IMR-90 (cell line): Measurements from ENCODE around the gene EPHX1. TPM values are rescaled to one million over a fixed set of nuclear protein-coding genes. Genes with fewer than 3 reads are reported as not detected.

Experiments used
- ATAC-seq: fragments of 200-7000 bp; cut with Tn5 transposase; 2 replicates; pipeline ENCODE4 v1.9.1; 2020; ENCODE audit warnings: low read depth, mild to moderate bottlenecking, moderate library complexity
- BruUV-seq: library from RNA; stranded (reverse); fragments of 400-500 nt; replicated peaks from 2 replicates; lab custom pipeline; 2021; lab: Mats Ljungman, UMichigan
- CTCF ChIA-PET: fragments of 300-600 bp; formaldehyde crosslinking; extraction: SDS; loops from one replicate; lab custom pipeline; 2021; ENCODE audit warnings: antibody characterized with exemption; lab: Yijun Ruan, JAX
- POLR2A ChIA-PET: fragments of 300-600 bp; sonication (Branson Sonifier 250); formaldehyde crosslinking; loops from one replicate; lab custom pipeline; 2022; ENCODE audit warnings: antibody characterized with exemption; ENCODE audit not compliant: unreplicated experiment; lab: Charles Lee
- DNase-seq: peaks from one replicate; pipeline ENCODE4 v3.0.0; 2013
- H2AFZ ChIP-seq: replicated peaks from 2 replicates; pipeline ENCODE3; 2013; ENCODE audit warnings: low read length, mild to moderate bottlenecking; ENCODE audit not compliant: poor library complexity
- H2AK5ac ChIP-seq: 2 replicates; pipeline ENCODE4 v1.6.1; 2013; ENCODE audit warnings: low read depth, low read length, inconsistent platforms
- H2AK9ac ChIP-seq: replicated peaks from 2 replicates; pipeline ENCODE3; 2013; ENCODE audit warnings: mild to moderate bottlenecking, low read depth, low read length, moderate library complexity; ENCODE audit not compliant: poor library complexity
- H2BK120ac ChIP-seq: 2 replicates; pipeline ENCODE4 v1.6.1; 2013; ENCODE audit warnings: low read depth, low read length, inconsistent platforms
- H2BK15ac ChIP-seq: 3 replicates; pipeline ENCODE4 v1.6.1; 2013; ENCODE audit warnings: low read depth, low read length, inconsistent platforms
- H2BK20ac ChIP-seq: 2 replicates; pipeline ENCODE4 v1.6.1; 2013; ENCODE audit warnings: low read depth, mild to moderate bottlenecking, inconsistent platforms, low read length, moderate library complexity
- H2BK5ac ChIP-seq: 2 replicates; pipeline ENCODE4 v1.6.1; 2013; ENCODE audit warnings: mild to moderate bottlenecking, low read depth, low read length, inconsistent platforms; ENCODE audit not compliant: poor library complexity, severe bottlenecking
- H3K14ac ChIP-seq: replicated peaks from 2 replicates; pipeline ENCODE4 v1.6.1; 2013; ENCODE audit warnings: low read depth, low read length, inconsistent platforms
- H3K18ac ChIP-seq: 2 replicates; pipeline ENCODE4 v1.6.1; 2013; ENCODE audit warnings: low read depth, low read length, control low read depth
- H3K23ac ChIP-seq: 2 replicates; pipeline ENCODE4 v1.6.1; 2013; ENCODE audit warnings: low read depth, low read length, inconsistent platforms
- H3K27ac ChIP-seq: 2 replicates; pipeline ENCODE4 v1.5.1; 2013; ENCODE audit warnings: mild to moderate bottlenecking, control low read depth, low read length; ENCODE audit not compliant: insufficient read depth
- H3K27me3 ChIP-seq: 2 replicates; pipeline ENCODE4 v1.6.1; 2013; ENCODE audit warnings: low read length; ENCODE audit not compliant: control insufficient read depth, insufficient read depth
- H3K36me3 ChIP-seq: 2 replicates; pipeline ENCODE4 v1.6.1; 2013; ENCODE audit warnings: low read length, mixed read lengths; ENCODE audit not compliant: control insufficient read depth, insufficient read depth
- H3K4ac ChIP-seq: 2 replicates; pipeline ENCODE4 v1.6.1; 2013; ENCODE audit warnings: low read depth, low read length, inconsistent platforms
- H3K4me1 ChIP-seq: 2 replicates; pipeline ENCODE4 v1.6.1; 2013; ENCODE audit warnings: low read length, mixed read lengths; ENCODE audit not compliant: control insufficient read depth, insufficient read depth
- H3K4me2 ChIP-seq: 2 replicates; pipeline ENCODE4 v1.6.1; 2013; ENCODE audit warnings: low read depth, mild to moderate bottlenecking, control low read depth, low read length, moderate library complexity
- H3K4me3 ChIP-seq: 2 replicates; pipeline ENCODE4 v1.5.1; 2013; ENCODE audit warnings: low read depth, mild to moderate bottlenecking, control low read depth, low read length, moderate library complexity; ENCODE audit not compliant: insufficient read depth
- H3K56ac ChIP-seq: 2 replicates; pipeline ENCODE4 v1.6.1; 2013; ENCODE audit warnings: low read length, inconsistent platforms; ENCODE audit not compliant: insufficient read depth; ENCODE audit errors: extremely low read depth
- H3K79me1 ChIP-seq, 2 experiments: 2 replicates each; pipeline ENCODE4 v1.6.1; 2013; ENCODE audit warnings: low read length in 2 of 2, inconsistent platforms in 1 of 2, low read depth in 1 of 2
- H3K9ac ChIP-seq: 2 replicates; pipeline ENCODE4 v1.6.1; 2013; ENCODE audit warnings: low read depth, low read length, control low read depth
- H3K9me1 ChIP-seq: 2 replicates; pipeline ENCODE4 v1.6.1; 2013; ENCODE audit warnings: low read length, inconsistent platforms; ENCODE audit not compliant: insufficient read depth
- H3K9me3 ChIP-seq: 2 replicates; pipeline ENCODE4 v1.6.1; 2013; ENCODE audit warnings: low read length; ENCODE audit not compliant: control insufficient read depth, insufficient read depth
- H4K20me1 ChIP-seq: 2 replicates; pipeline ENCODE4 v1.6.1; 2013; ENCODE audit warnings: low read length, inconsistent platforms; ENCODE audit not compliant: insufficient read depth
- H4K5ac ChIP-seq: 2 replicates; pipeline ENCODE4 v1.6.1; 2013; ENCODE audit warnings: mild to moderate bottlenecking, low read depth, low read length, control low read depth
- H4K8ac ChIP-seq, 2 experiments: 2 replicates each; pipeline ENCODE4 v1.6.1; 2013; ENCODE audit warnings: low read depth in 2 of 2, low read length in 2 of 2, control low read depth in 1 of 2, inconsistent platforms in 1 of 2
- H4K91ac ChIP-seq: 2 replicates; pipeline ENCODE4 v1.6.1; 2013; ENCODE audit warnings: low read depth, low read length, inconsistent platforms; ENCODE audit not compliant: insufficient read depth
- BHLHE40 ChIP-seq: fragments of 150-350 bp; IDR thresholded peaks from 2 replicates; pipeline ENCODE4 v1.6.1; 2016; ENCODE audit warnings: mild to moderate bottlenecking, low read depth, low read length
- CEBPB ChIP-seq: IDR thresholded peaks from 2 replicates; pipeline ENCODE4 v1.6.1; 2012; ENCODE audit warnings: low read depth, low read length, improper control_type of control experiment
- CHD1 ChIP-seq: IDR thresholded peaks from 2 replicates; pipeline ENCODE4 v1.6.1; 2012; ENCODE audit warnings: low read depth, low read length, improper control_type of control experiment
- CTCF ChIP-seq: conservative IDR thresholded peaks from 2 replicates; pipeline ENCODE4 v1.5.1; 2012; ENCODE audit warnings: mild to moderate bottlenecking, low read depth, low read length, improper control_type of control experiment
- FOS ChIP-seq: fragments of 150-350 bp; IDR thresholded peaks from 2 replicates; pipeline ENCODE4 v1.6.1; 2016; ENCODE audit warnings: low read depth, low read length
- MAFK ChIP-seq: IDR thresholded peaks from 2 replicates; pipeline ENCODE4 v1.6.1; 2012; ENCODE audit warnings: low read depth, low read length, improper control_type of control experiment
- MAZ ChIP-seq: IDR thresholded peaks from 2 replicates; pipeline ENCODE4 v1.6.1; 2012; ENCODE audit warnings: low read depth, mild to moderate bottlenecking, low read length, improper control_type of control experiment, moderate library complexity, borderline replicate concordance
- MXI1 ChIP-seq: IDR thresholded peaks from 2 replicates; pipeline ENCODE4 v1.6.1; 2012; ENCODE audit warnings: low read depth, mild to moderate bottlenecking, low read length, moderate library complexity, borderline replicate concordance
- NFE2L2 ChIP-seq: fragments of 150-350 bp; IDR thresholded peaks from 2 replicates; pipeline ENCODE4 v1.6.1; 2016; ENCODE audit warnings: low read depth, mild to moderate bottlenecking, low read length
- POLR2A ChIP-seq: IDR thresholded peaks from 2 replicates; pipeline ENCODE4 v1.6.1; 2012; ENCODE audit warnings: mild to moderate bottlenecking, low read depth, low read length
- RAD21 ChIP-seq: IDR thresholded peaks from 2 replicates; pipeline ENCODE4 v1.6.1; 2012; ENCODE audit warnings: low read length, improper control_type of control experiment
- RCOR1 ChIP-seq: IDR thresholded peaks from 2 replicates; pipeline ENCODE4 v1.6.1; 2012; ENCODE audit warnings: mild to moderate bottlenecking, low read length, improper control_type of control experiment; ENCODE audit not compliant: insufficient replicate concordance
- RFX5 ChIP-seq: IDR thresholded peaks from 2 replicates; pipeline ENCODE4 v1.8.0; 2012; ENCODE audit warnings: low read depth, mild to moderate bottlenecking, low read length, moderate library complexity
- SMC3 ChIP-seq: fragments of 150-350 bp; IDR thresholded peaks from 2 replicates; pipeline ENCODE4 v1.6.1; 2016; ENCODE audit warnings: low read depth, mild to moderate bottlenecking, antibody characterized with exemption, low read length, moderate library complexity
- USF2 ChIP-seq: fragments of 150-350 bp; IDR thresholded peaks from 2 replicates; pipeline ENCODE4 v1.6.1; 2017; ENCODE audit warnings: mild to moderate bottlenecking, antibody characterized with exemption, low read length, low read depth
- WGBS, 2 experiments: methylation state at CpG; one replicate each; pipeline versions ENCODE4 v1.1.5 to v1.1.7; 2013; ENCODE audit warnings: missing lambda C conversion rate in 2 of 2; ENCODE audit not compliant: insufficient read length in 1 of 2; ENCODE audit errors: extremely low coverage in 2 of 2; 5-methylcytosine and 5-hydroxymethylcytosine counted together
- dilution Hi-C: fragments of 300-500 bp; cut with HindIII; formaldehyde crosslinking; loops from one replicate; pipeline ENCODE4 v1.14.3; 2018; ENCODE audit warnings: low sequenced_read_pairs; ENCODE audit not compliant: unreplicated experiment
- in situ Hi-C: fragments of 300-500 bp; cut with MboI; formaldehyde crosslinking; loops from 3 replicates; pipeline ENCODE4 v1.14.3; 2019; ENCODE audit warnings: low sequenced_read_pairs, inconsistent platforms, mixed read lengths
- intact Hi-C: fragments of 100-400 bp; cut with micrococcal nuclease; formaldehyde crosslinking; loops from 2 replicates; pipeline ENCODE4 v1.10.0; 2022
- polyA plus RNA-seq, 3 experiments: library from polyadenylated mRNA; depleted of rRNA; stranded (reverse); fragments of >200 nt; gene quantifications; 2 replicates each; pipeline ENCODE4 v1.2.3, GENCODE V29; 2012; ENCODE audit warnings: low replicate concordance in 1 of 3
- total RNA-seq: library from RNA; depleted of rRNA; stranded (reverse); fragments of >200 nt; gene quantifications from 2 replicates; pipeline ENCODE4 v1.2.3, GENCODE V29; 2012
- TF ChIP-seq, protein P1 (sequence below): fragments of 150-350 bp; IDR thresholded peaks from 2 replicates; pipeline ENCODE4 v1.6.1; 2016; ENCODE audit warnings: low read depth, mild to moderate bottlenecking, low read length, moderate library complexity, borderline replicate concordance

Gene EPHX1
- total and polyA plus RNA-seq, 2 of the 4 experiments (the other 2 are of a cell fraction) = 20.3 to 46.3 TPM

- BruUV-seq = no TSS peak
- CTCF ChIA-PET = interaction anchor here (0.5 kb wide), 1 partner anchor 314 kb away, joined by 4 read pairs; no protein-coding TSS in a partner anchor
Observed at GRCh38 chr1:225828706-225829345, 18.9 kb downstream of the EPHX1 start.

More at GRCh38 chr1:225828706-225829345, 18.9 kb downstream of the EPHX1 start:
- ATAC-seq = no peak
- H2BK120ac ChIP-seq = no peak overlapping the region
- H3K23ac ChIP-seq = no peak overlapping the region
- no peak overlapping the region for H4K91ac ChIP-seq
- POLR2A ChIA-PET = no interaction called here
- in situ Hi-C loops = no loop called here
- no peak for TF ChIP-seq MXI1
- no peak for TF ChIP-seq RAD21
- no peak for TF ChIP-seq MAZ
- TF ChIP-seq CHD1 = no peak
- TF ChIP-seq MAFK = no peak
- TF ChIP-seq POLR2A = no peak
- TF ChIP-seq FOS = no peak
- no peak for TF ChIP-seq BHLHE40
- no peak for TF ChIP-seq RFX5
- no peak for TF ChIP-seq NFE2L2
- TF ChIP-seq USF2 = no peak
- TF ChIP-seq RCOR1 = no peak
- no peak for TF ChIP-seq CTCF
- TF ChIP-seq, protein P1, sequence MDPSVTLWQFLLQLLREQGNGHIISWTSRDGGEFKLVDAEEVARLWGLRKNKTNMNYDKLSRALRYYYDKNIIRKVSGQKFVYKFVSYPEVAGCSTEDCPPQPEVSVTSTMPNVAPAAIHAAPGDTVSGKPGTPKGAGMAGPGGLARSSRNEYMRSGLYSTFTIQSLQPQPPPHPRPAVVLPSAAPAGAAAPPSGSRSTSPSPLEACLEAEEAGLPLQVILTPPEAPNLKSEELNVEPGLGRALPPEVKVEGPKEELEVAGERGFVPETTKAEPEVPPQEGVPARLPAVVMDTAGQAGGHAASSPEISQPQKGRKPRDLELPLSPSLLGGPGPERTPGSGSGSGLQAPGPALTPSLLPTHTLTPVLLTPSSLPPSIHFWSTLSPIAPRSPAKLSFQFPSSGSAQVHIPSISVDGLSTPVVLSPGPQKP = no peak
- no peak for TF ChIP-seq SMC3
- TF ChIP-seq CEBPB = no peak
- DNase-seq = no peak
- H3K27ac ChIP-seq = no peak overlapping the region
- dilution Hi-C loops = no loop called here
- H3K4me1 ChIP-seq = no peaks in the 10 kb centered on the region
- no peaks in the 10 kb centered on the region for H3K9me3 ChIP-seq
- H3K36me3 ChIP-seq = peaks cover 16% of the 10 kb centered on the region
- H4K20me1 ChIP-seq = no peaks in the 10 kb centered on the region; the same call in 1 of the 2 replicates
- intact Hi-C loops = no loop called here
- H3K27me3 ChIP-seq = no peaks in the 10 kb centered on the region
- no peaks in the 10 kb centered on the region for H3K79me1 ChIP-seq
- no peak overlapping the region for H3K18ac ChIP-seq
- H3K9ac ChIP-seq = no peak overlapping the region
- H2AK5ac ChIP-seq = no peak overlapping the region
- WGBS, 2 experiments = 100% methylated on average over 3 of the region's 14 CpGs; no CpG with 5 or more reads in 1 of the 2 experiments
- no peak overlapping the region for H2BK15ac ChIP-seq
- H4K5ac ChIP-seq = no peak overlapping the region
- no peak overlapping the region for H3K4ac ChIP-seq
- H4K8ac ChIP-seq = no peak overlapping the region
- H3K9me1 ChIP-seq = 0 out of 2 replicates have a peak, but pooled peaks cover 5% of the 10 kb centered on the region
- H3K56ac ChIP-seq = no peak overlapping the region
- no peak overlapping the region for H3K4me2 ChIP-seq
- no peak overlapping the region for H2AFZ ChIP-seq
- no peak overlapping the region for H2AK9ac ChIP-seq
- no peak overlapping the region for H2BK20ac ChIP-seq
- no peak overlapping the region for H3K4me3 ChIP-seq
- no peak overlapping the region for H2BK5ac ChIP-seq
- H3K14ac ChIP-seq = no peak overlapping the region
